H9 (cell line): Measurements from ENCODE around the gene GRIK3. TPM values are rescaled to one million over a fixed set of nuclear protein-coding genes. Genes with fewer than 3 reads are reported as not detected.

Source experiments
- DNase-seq: peaks from one replicate; pipeline ENCODE4 v3.0.0-alpha.2; 2017
- H2AFZ ChIP-seq: one replicate; pipeline ENCODE4 v1.6.1; 2013; ENCODE audit warnings: mild to moderate bottlenecking, low read length, control low read depth, moderate library complexity
- H2AK5ac ChIP-seq: 2 replicates; pipeline ENCODE4 v1.6.1; 2013; ENCODE audit warnings: low read length, control low read depth, mixed read lengths; ENCODE audit not compliant: insufficient read length
- H2BK120ac ChIP-seq: one replicate; pipeline ENCODE4 v1.6.1; 2013; ENCODE audit warnings: low read depth, mild to moderate bottlenecking, low read length, control low read depth, inconsistent platforms; ENCODE audit not compliant: poor library complexity, severe bottlenecking
- H2BK12ac ChIP-seq: 2 replicates; pipeline ENCODE4 v1.6.1; 2013; ENCODE audit warnings: low read length, control low read depth, mixed read lengths, low read depth; ENCODE audit not compliant: insufficient read length
- H2BK15ac ChIP-seq: 2 replicates; pipeline ENCODE4 v1.6.1; 2013; ENCODE audit warnings: low read depth, low read length, control low read depth
- H2BK20ac ChIP-seq: one replicate; pipeline ENCODE4 v1.6.1; 2013; ENCODE audit warnings: low read depth, mild to moderate bottlenecking, low read length, control low read depth, inconsistent platforms; ENCODE audit not compliant: poor library complexity, severe bottlenecking
- H2BK5ac ChIP-seq: 2 replicates; pipeline ENCODE4 v1.6.1; 2013; ENCODE audit warnings: low read length, control low read depth, mixed read lengths; ENCODE audit not compliant: insufficient read length
- H3K14ac ChIP-seq: 2 replicates; pipeline ENCODE4 v1.6.1; 2013; ENCODE audit warnings: low read length, control low read depth; ENCODE audit not compliant: insufficient read depth
- H3K18ac ChIP-seq: 2 replicates; pipeline ENCODE4 v1.6.1; 2013; ENCODE audit warnings: low read depth, mild to moderate bottlenecking, mixed read lengths, low read length, control low read depth; ENCODE audit not compliant: insufficient read length
- H3K23ac ChIP-seq: 2 replicates; pipeline ENCODE4 v1.6.1; 2013; ENCODE audit warnings: low read length, control low read depth, mixed read lengths, low read depth; ENCODE audit not compliant: insufficient read length
- H3K23me2 ChIP-seq: 2 replicates; pipeline ENCODE4 v1.6.1; 2013; ENCODE audit warnings: low read depth, mild to moderate bottlenecking, mixed read lengths, low read length, control low read depth; ENCODE audit not compliant: insufficient read length, poor library complexity, severe bottlenecking
- H3K27ac ChIP-seq: 2 replicates; pipeline ENCODE4 v1.5.1; 2013; ENCODE audit warnings: low read length, control low read depth, mixed read lengths, low read depth; ENCODE audit not compliant: insufficient read length
- H3K27me3 ChIP-seq: 2 replicates; pipeline ENCODE4 v1.6.1; 2013; ENCODE audit warnings: low read length, control low read depth, inconsistent platforms; ENCODE audit not compliant: insufficient read depth
- H3K4ac ChIP-seq: 2 replicates; pipeline ENCODE4 v1.6.1; 2013; ENCODE audit warnings: low read depth, mild to moderate bottlenecking, control low read depth, inconsistent platforms, low read length, moderate library complexity
- H3K4me1 ChIP-seq: 2 replicates; pipeline ENCODE4 v1.6.1; 2013; ENCODE audit warnings: low read length, control low read depth, inconsistent platforms; ENCODE audit not compliant: insufficient read depth
- H3K4me2 ChIP-seq: 2 replicates; pipeline ENCODE4 v1.6.1; 2013; ENCODE audit warnings: low read length, control low read depth, mixed read lengths; ENCODE audit not compliant: insufficient read length, insufficient read depth
- H3K56ac ChIP-seq: 2 replicates; pipeline ENCODE4 v1.6.1; 2013; ENCODE audit warnings: low read depth, mild to moderate bottlenecking, mixed read lengths, low read length, control low read depth; ENCODE audit not compliant: insufficient read length
- H3K79me1 ChIP-seq: 2 replicates; pipeline ENCODE4 v1.6.1; 2013; ENCODE audit warnings: low read depth, mild to moderate bottlenecking, moderate library complexity, low read length, control low read depth, inconsistent platforms; ENCODE audit not compliant: insufficient read depth, poor library complexity, severe bottlenecking
- H3K79me2 ChIP-seq: 2 replicates; pipeline ENCODE4 v1.6.1; 2013; ENCODE audit warnings: low read length, control low read depth, inconsistent platforms; ENCODE audit not compliant: insufficient read depth
- H3K9ac ChIP-seq: 2 replicates; pipeline ENCODE4 v1.6.1; 2013; ENCODE audit warnings: low read length, control low read depth, mixed read lengths; ENCODE audit not compliant: insufficient read length; ENCODE audit errors: extremely low read depth
- H3K9me3 ChIP-seq: one replicate; pipeline ENCODE4 v1.6.1; 2013; ENCODE audit warnings: low read depth, low read length, inconsistent platforms; ENCODE audit not compliant: control insufficient read depth
- H3T11ph ChIP-seq: one replicate; pipeline ENCODE4 v1.6.1; 2013; ENCODE audit warnings: mild to moderate bottlenecking, low read length, control low read depth, inconsistent platforms
- H4K20me1 ChIP-seq: one replicate; pipeline ENCODE4 v1.6.1; 2013; ENCODE audit not compliant: control insufficient read depth, insufficient read length, insufficient read depth
- H4K5ac ChIP-seq: 2 replicates; pipeline ENCODE4 v1.6.1; 2013; ENCODE audit warnings: low read depth, mild to moderate bottlenecking, mixed read lengths, low read length, control low read depth; ENCODE audit not compliant: insufficient read length
- H4K8ac ChIP-seq: replicated peaks from 2 replicates; pipeline ENCODE4 v1.6.1; 2013; ENCODE audit warnings: low read length, control low read depth, mixed read lengths, low read depth; ENCODE audit not compliant: insufficient read length
- H4K91ac ChIP-seq: 2 replicates; pipeline ENCODE4 v1.6.1; 2013; ENCODE audit warnings: low read depth, mild to moderate bottlenecking, moderate library complexity, mixed read lengths, low read length, control low read depth; ENCODE audit not compliant: insufficient read length
- H3K27ac Mint-ChIP-seq, 3 experiments: 2 replicates in 2 of 3; 3 replicates in 1 of 3; pipeline ENCODE4 v1.8.0; 2020 to 2021; ENCODE audit warnings: mixed read lengths in 3 of 3, mild to moderate bottlenecking in 1 of 3, moderate library complexity in 1 of 3
- H3K27me3 Mint-ChIP-seq: 2 replicates; pipeline ENCODE4 v1.8.0; 2021; ENCODE audit warnings: low read depth, mild to moderate bottlenecking, moderate library complexity, mixed read lengths
- H3K36me3 Mint-ChIP-seq, 3 experiments: 2 replicates in 2 of 3; 3 replicates in 1 of 3; pipeline ENCODE4 v1.8.0; 2020 to 2021; ENCODE audit warnings: low read depth in 3 of 3, mixed read lengths in 3 of 3; ENCODE audit not compliant: insufficient read depth in 1 of 3
- H3K4me1 Mint-ChIP-seq, 2 experiments: 2 replicates each; pipeline ENCODE4 v1.8.0; 2020; ENCODE audit warnings: mixed read lengths in 2 of 2
- H3K4me3 Mint-ChIP-seq, 2 experiments: 2 replicates in 1 of 2; 3 replicates in 1 of 2; pipeline ENCODE4 v1.8.0; 2020 to 2021; ENCODE audit warnings: mild to moderate bottlenecking in 2 of 2, mixed read lengths in 2 of 2, moderate library complexity in 1 of 2
- H3K9me3 Mint-ChIP-seq, 2 experiments: 2 replicates in 1 of 2; 3 replicates in 1 of 2; pipeline ENCODE4 v1.8.0; 2020; ENCODE audit warnings: mild to moderate bottlenecking in 2 of 2, mixed read lengths in 2 of 2, moderate library complexity in 1 of 2
- WGBS: extraction: QIAGEN DNeasy Blood & Tissue Kit; methylation state at CpG from one replicate; pipeline ENCODE4 v1.1.7; 2013; ENCODE audit warnings: missing lambda C conversion rate, low lambda C conversion rate, mixed read lengths; ENCODE audit not compliant: insufficient read length; ENCODE audit errors: extremely low coverage; 5-methylcytosine and 5-hydroxymethylcytosine counted together
- total RNA-seq: library from RNA; stranded (reverse); gene quantifications from 2 replicates; pipeline ENCODE4 v1.2.1, GENCODE V29; 2021
- TF ChIP-seq, protein P1 (sequence below): fragments of 200-600 bp; sonication (generic); conservative IDR thresholded peaks from 3 replicates; pipeline ENCODE4 v1.8.0; 2021; ENCODE audit warnings: antibody characterized with exemption, mild to moderate bottlenecking

GRIK3 gene
- total RNA-seq, 1 experiment from 2014 or later = 1.7 TPM

DNA sequence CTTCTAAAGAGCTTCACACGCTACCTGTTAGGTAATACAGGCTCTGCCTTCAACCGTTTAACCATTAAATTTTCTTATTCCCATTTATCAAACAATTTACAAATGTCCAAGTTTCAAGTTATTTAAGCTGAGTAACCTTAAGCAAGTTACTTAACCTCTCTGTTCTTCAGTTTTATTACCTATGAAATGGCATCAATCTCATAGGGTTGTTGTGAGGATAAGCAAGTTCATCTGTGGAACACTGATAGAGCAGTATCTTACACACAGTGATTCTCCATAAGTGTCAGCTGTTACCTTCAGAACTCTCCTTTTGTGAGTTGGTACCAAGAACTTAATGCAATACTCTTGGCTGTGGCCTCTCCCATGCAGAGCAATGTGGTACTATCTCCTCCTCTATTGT, 40.0 kb downstream of the GRIK3 start:
- no peak overlapping the region for H2BK5ac ChIP-seq
- H3K79me1 ChIP-seq = no peaks in the 10 kb centered on the region
- no peaks in the 10 kb centered on the region for H3K4me1 Mint-ChIP-seq

More for the DNA sequence above, 40.0 kb downstream of the GRIK3 start:
- Histone ChIP-seq H3K23me2 (no peaks in the 10 kb centered on the region), H3K4me2 (no peak overlapping the region), H3K9ac (no peak overlapping the region), H3K56ac (no peak overlapping the region), H3K14ac (no peak overlapping the region), H3K18ac (no peak overlapping the region), H3K27me3 (no peaks in the 10 kb centered on the region), H3T11ph (no peak overlapping the region), H3K9me3 (no peaks in the 10 kb centered on the region), H3K79me2 (no peaks in the 10 kb centered on the region), H4K20me1 (no peaks in the 10 kb centered on the region), H4K8ac (no peak overlapping the region), H2BK120ac (no peak overlapping the region), H2BK12ac (no peak overlapping the region), H4K5ac (no peak overlapping the region), H2BK15ac (no peak overlapping the region), H3K4ac (no peak overlapping the region), H4K91ac (no peak overlapping the region), H2AFZ (no peak overlapping the region), H2BK20ac (no peak overlapping the region), H3K4me1 (no peaks in the 10 kb centered on the region), H3K27ac (no peak overlapping the region), H3K23ac (no peak overlapping the region), H2AK5ac (no peak overlapping the region)
- Mint-ChIP-seq H3K27me3 (peaks cover 6% of the 10 kb centered on the region; the same call in 1 of the 2 replicates), H3K27ac (no peak overlapping the region), H3K9me3 (no peaks in the 10 kb centered on the region), H3K4me3 (no peak overlapping the region), H3K36me3 (no peaks in the 10 kb centered on the region; a peak in 1 of 7 replicates)
- TF ChIP-seq, protein P1, sequence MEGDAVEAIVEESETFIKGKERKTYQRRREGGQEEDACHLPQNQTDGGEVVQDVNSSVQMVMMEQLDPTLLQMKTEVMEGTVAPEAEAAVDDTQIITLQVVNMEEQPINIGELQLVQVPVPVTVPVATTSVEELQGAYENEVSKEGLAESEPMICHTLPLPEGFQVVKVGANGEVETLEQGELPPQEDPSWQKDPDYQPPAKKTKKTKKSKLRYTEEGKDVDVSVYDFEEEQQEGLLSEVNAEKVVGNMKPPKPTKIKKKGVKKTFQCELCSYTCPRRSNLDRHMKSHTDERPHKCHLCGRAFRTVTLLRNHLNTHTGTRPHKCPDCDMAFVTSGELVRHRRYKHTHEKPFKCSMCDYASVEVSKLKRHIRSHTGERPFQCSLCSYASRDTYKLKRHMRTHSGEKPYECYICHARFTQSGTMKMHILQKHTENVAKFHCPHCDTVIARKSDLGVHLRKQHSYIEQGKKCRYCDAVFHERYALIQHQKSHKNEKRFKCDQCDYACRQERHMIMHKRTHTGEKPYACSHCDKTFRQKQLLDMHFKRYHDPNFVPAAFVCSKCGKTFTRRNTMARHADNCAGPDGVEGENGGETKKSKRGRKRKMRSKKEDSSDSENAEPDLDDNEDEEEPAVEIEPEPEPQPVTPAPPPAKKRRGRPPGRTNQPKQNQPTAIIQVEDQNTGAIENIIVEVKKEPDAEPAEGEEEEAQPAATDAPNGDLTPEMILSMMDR = no peak
- WGBS = 100% methylated on average over 1 of the region's 2 CpGs
- DNase-seq = no peak
